ENCODE measurements around the gene RPS5. TPM values are rescaled to one million over a fixed set of nuclear protein-coding genes. Genes with fewer than 3 reads are reported as not detected.
A peak's percentile ranks its signal among the peaks of the same experiment; 100 is the strongest.
"Not testable (repeated sequence)": the region's sequence is repeated elsewhere in the genome, so short reads cannot be mapped to it uniquely, and the experiment has no call there.

RPS5 gene
- total RNA-seq, 2 experiments from 2014 or later = 1,111 to 1,173 TPM

GRCh38 chr19:58434217-58434616, 47.1 kb downstream of the RPS5 start:
- no peak overlapping the region for H3K27ac Mint-ChIP-seq
- H3K4me1 Mint-ChIP-seq (ENCODE audit: low read depth) = peaks cover 14% of the 10 kb centered on the region
- DNase-seq (no peak), ATAC-seq (no peak)
- peaks cover 55% of the 10 kb centered on the region for H3K9me3 Mint-ChIP-seq (ENCODE audit: insufficient read depth)
- no peak overlapping the region for H3K4me3 Mint-ChIP-seq
- POLR2A ChIA-PET = no interaction called here
- H3K27me3 Mint-ChIP-seq (ENCODE audit: low read depth) = no peaks in the 10 kb centered on the region
- H3K36me3 Mint-ChIP-seq (ENCODE audit: low read depth) = peaks cover 88% of the 10 kb centered on the region
- CTCF ChIA-PET = no interaction called here

GRCh38 chr19:58439576-58440554, 52.8 kb downstream of the RPS5 start, which contains the start of gene ZNF132:
TSS of gene ZNF132 (minus strand) at chr19:58440153. CDS start at chr19:58439821, 332 bp downstream.
- Mint-ChIP-seq H3K27ac (peak within 1 kb of the TSS; percentile 98), H3K4me1 (ENCODE audit: low read depth) (peaks cover 34% of the 10 kb centered on the region), H3K27me3 (ENCODE audit: low read depth) (no peaks in the 10 kb centered on the region), H3K9me3 (ENCODE audit: insufficient read depth) (peaks cover 38% of the 10 kb centered on the region), H3K4me3 (peak within 1 kb of the TSS; percentile 94), H3K36me3 (ENCODE audit: low read depth) (peaks cover 55% of the 10 kb centered on the region)
- peak; percentile 98 for DNase-seq
- peak; percentile 96 for ATAC-seq
- POLR2A ChIA-PET = interaction anchor here (0.6 to 1.0 kb wide), 5 partner anchors 11 to 80 kb away, joined by 3 to 4 read pairs (median 3); partner anchors contain the start of genes RPS5, ZBTB45, ZNF324B and ZNF584
- CTCF ChIA-PET = interaction anchor here (0.7 kb wide), 1 partner anchor 37 kb away, joined by 3 read pairs; the partner anchor contains the start of gene ZNF446

GRCh38 chr19:58440556-58440955, 53.5 kb downstream of the RPS5 start:
- CTCF ChIA-PET = no interaction called here
- Mint-ChIP-seq H3K4me1 (ENCODE audit: low read depth) (peaks cover 34% of the 10 kb centered on the region), H3K4me3 (peak overlapping the region; percentile 94), H3K9me3 (ENCODE audit: insufficient read depth) (peaks cover 31% of the 10 kb centered on the region), H3K27ac (peak overlapping the region; percentile 98), H3K27me3 (ENCODE audit: low read depth) (no peaks in the 10 kb centered on the region), H3K36me3 (ENCODE audit: low read depth) (peaks cover 48% of the 10 kb centered on the region)
- POLR2A ChIA-PET = interaction anchor here (0.8 to 1.0 kb wide), 3 partner anchors 32 to 53 kb away, joined by 3 to 4 read pairs (median 3); partner anchors contain the start of genes RPS5 and ZNF584
- DNase-seq (no peak), ATAC-seq (no peak)

GRCh38 chr19:58442986-58443385, 55.9 kb downstream of the RPS5 start:
- not testable (repeated sequence) for H3K27ac Mint-ChIP-seq; H3K27me3 Mint-ChIP-seq (ENCODE audit: low read depth); DNase-seq; H3K4me3 Mint-ChIP-seq; ATAC-seq
- H3K36me3 Mint-ChIP-seq (ENCODE audit: low read depth) = peaks cover 27% of the 10 kb centered on the region
- peaks cover 19% of the 10 kb centered on the region for H3K9me3 Mint-ChIP-seq (ENCODE audit: insufficient read depth)
- peaks cover 29% of the 10 kb centered on the region for H3K4me1 Mint-ChIP-seq (ENCODE audit: low read depth)
- POLR2A ChIA-PET = interaction anchor here (0.6 kb wide), 1 partner anchor 259 kb away, joined by 3 read pairs; no protein-coding TSS in a partner anchor
- CTCF ChIA-PET = interaction anchor here (1.9 kb wide), 1 partner anchor 71 kb away, joined by 8 read pairs; no protein-coding TSS in a partner anchor

Small RNAs within 50 kb of the gene (microRNA-seq; reads per million reads assigned to microRNA genes)
- not detected for gene MIR4754

Other genes with a start within 250 kb of the RPS5 start
- gene ZNF329, start 236.5 kb upstream of the RPS5 start, total RNA-seq = 1 to 10 TPM; 5.6 to 5.7 TPM
- 10 to 100 TPM; 31.9 to 32.8 TPM for gene ZNF274, start 204.2 kb upstream of the RPS5 start, total RNA-seq
- 10 to 100 TPM; 48.1 to 56.2 TPM for gene ZNF544, start 158.4 kb upstream of the RPS5 start, total RNA-seq
- gene ZNF8, start 108.3 kb upstream of the RPS5 start, total RNA-seq = 1 to 10 TPM; 4.7 TPM
- gene ERVK3-1, start 81.9 kb upstream of the RPS5 start, total RNA-seq = 10 to 100 TPM; 60.7 to 61.9 TPM
- 1 to 10 TPM; 4.8 to 5.2 TPM for gene ZSCAN22, start 60.3 kb upstream of the RPS5 start, total RNA-seq
- 10 to 100 TPM; 14.9 to 17.5 TPM for gene A1BG, start 33.8 kb upstream of the RPS5 start, total RNA-seq
- 1 to 10 TPM; 1.5 to 1.7 TPM for gene ZNF497, start 24.5 kb upstream of the RPS5 start, total RNA-seq
- gene ZNF837, start 6.2 kb upstream of the RPS5 start, total RNA-seq = 1 to 10 TPM; 1.3 to 1.5 TPM
- under 1 TPM; 0.84 to 0.99 TPM for gene RNF225, start 8.4 kb downstream of the RPS5 start, total RNA-seq
- gene ZNF584, start 21.4 kb downstream of the RPS5 start, total RNA-seq = 10 to 100 TPM in 1 of 2 experiments, 1 to 10 TPM in 1; 9.4 to 11.5 TPM
- 1 to 10 TPM; 5.1 to 6.0 TPM for gene ZNF132, start 52.9 kb downstream of the RPS5 start, total RNA-seq
- 10 to 100 TPM; 10.6 to 12.5 TPM for gene ZNF324B, start 64.4 kb downstream of the RPS5 start, total RNA-seq
- 10 to 100 TPM; 13.8 to 15.8 TPM for gene ZNF324, start 79.8 kb downstream of the RPS5 start, total RNA-seq
- gene ZNF446, start 89.1 kb downstream of the RPS5 start, total RNA-seq = 1 to 10 TPM; 6.9 to 7.8 TPM
- 10 to 100 TPM; 12.2 to 14.4 TPM for gene SLC27A5, start 124.7 kb downstream of the RPS5 start, total RNA-seq
- gene ZBTB45, start 132.5 kb downstream of the RPS5 start, total RNA-seq = 10 to 100 TPM; 13.9 to 16.7 TPM
- 100 to 1,000 TPM; 476 to 528 TPM for gene TRIM28, start 156.8 kb downstream of the RPS5 start, total RNA-seq
- gene CHMP2A, start 167.8 kb downstream of the RPS5 start, total RNA-seq = 100 to 1,000 TPM; 108 to 114 TPM
- 10 to 100 TPM; 80.7 to 94.1 TPM for gene UBE2M, start 171.3 kb downstream of the RPS5 start, total RNA-seq
- gene MZF1, start 186.1 kb downstream of the RPS5 start, total RNA-seq = 10 to 100 TPM; 20.0 to 20.6 TPM